Gastroesophageal sphincter (tissue), 2 donors: ENCODE data around the gene DMD.

Experiments used
- EP300 ChIP-seq: sonication (generic); formaldehyde crosslinking; IDR thresholded peaks from one replicate; pipeline ENCODE4 v1.6.1; 2017; ENCODE audit warnings: antibody characterized with exemption, mild to moderate bottlenecking
- POLR2A ChIP-seq, 2 donors: fragments of 450-650 bp; IDR thresholded peaks; one replicate each; pipeline ENCODE4 v1.6.1; 2017; ENCODE audit warnings: antibody characterized with exemption in 2 of 2, mild to moderate bottlenecking in 2 of 2, moderate library complexity in 1 of 2
- POLR2AphosphoS5 ChIP-seq: sonication (generic); formaldehyde crosslinking; IDR thresholded peaks from one replicate; pipeline ENCODE4 v1.6.1; 2017; ENCODE audit warnings: antibody characterized with exemption

- TF ChIP-seq POLR2A (IDR thresholded peaks at IDR 0.05) (no peak), EP300 (no peak), POLR2AphosphoS5 (no peak)
Observed at GRCh38 chrX:33252306-33252825, 41.0 kb upstream of the DMD start.
